ENCODE data around the gene LIFR. TPM values are rescaled to one million over a fixed set of nuclear protein-coding genes. Genes with fewer than 3 reads are reported as not detected.

Gene LIFR
- total RNA-seq, 2 donors from 2014 or later: not detected

DNA sequence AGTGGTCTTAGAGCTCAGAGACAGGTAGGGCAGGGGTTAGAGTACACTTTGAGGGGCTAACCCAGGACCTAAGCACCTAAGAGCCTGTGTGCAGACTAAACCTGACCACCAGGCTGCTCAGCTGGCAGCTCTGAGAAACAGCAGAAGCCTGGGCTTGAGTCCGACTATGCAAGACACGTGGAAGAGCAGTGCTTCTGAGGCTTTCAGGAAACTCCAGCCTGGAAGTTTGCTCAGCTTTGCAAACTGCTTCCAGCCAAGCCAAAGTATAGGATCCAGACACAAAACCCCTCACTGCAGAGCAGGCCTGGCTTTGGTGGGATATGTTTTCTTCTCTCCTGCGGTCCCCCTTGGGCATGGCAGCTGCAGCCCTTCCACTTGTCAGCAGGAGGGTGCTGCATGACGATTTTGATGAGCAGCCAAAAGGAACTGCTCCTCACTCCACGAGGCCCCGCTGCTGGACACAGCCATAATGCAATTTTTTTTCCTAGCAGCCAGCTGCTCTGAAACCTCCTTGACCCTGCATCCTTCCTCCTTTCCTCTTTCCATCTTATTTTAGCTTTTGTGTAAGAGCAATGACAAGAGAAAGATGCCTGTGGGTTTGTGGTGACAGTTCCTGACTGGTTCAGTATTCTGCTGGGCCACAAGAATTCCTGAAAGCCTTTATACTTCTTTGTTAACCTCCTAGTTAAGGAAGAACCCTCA, 123.1 kb downstream of the LIFR start:
- peaks cover 29 to 52% of the 10 kb centered on the region in 2 donors for H3K27me3 Mint-ChIP-seq
- no peak overlapping the region for H3K27ac Mint-ChIP-seq
- H3K36me3 Mint-ChIP-seq: no peaks in the 10 kb centered on the region
- ATAC-seq: no peak
- DNase-seq (ENCODE audit: low spot score): no peak
- no peaks in the 10 kb centered on the region for H3K4me1 Mint-ChIP-seq (ENCODE audit: low read depth in 2 of 2)
- no peaks in the 10 kb centered on the region for H3K9me3 Mint-ChIP-seq
- H3K4me3 Mint-ChIP-seq: no peak overlapping the region

DNA sequence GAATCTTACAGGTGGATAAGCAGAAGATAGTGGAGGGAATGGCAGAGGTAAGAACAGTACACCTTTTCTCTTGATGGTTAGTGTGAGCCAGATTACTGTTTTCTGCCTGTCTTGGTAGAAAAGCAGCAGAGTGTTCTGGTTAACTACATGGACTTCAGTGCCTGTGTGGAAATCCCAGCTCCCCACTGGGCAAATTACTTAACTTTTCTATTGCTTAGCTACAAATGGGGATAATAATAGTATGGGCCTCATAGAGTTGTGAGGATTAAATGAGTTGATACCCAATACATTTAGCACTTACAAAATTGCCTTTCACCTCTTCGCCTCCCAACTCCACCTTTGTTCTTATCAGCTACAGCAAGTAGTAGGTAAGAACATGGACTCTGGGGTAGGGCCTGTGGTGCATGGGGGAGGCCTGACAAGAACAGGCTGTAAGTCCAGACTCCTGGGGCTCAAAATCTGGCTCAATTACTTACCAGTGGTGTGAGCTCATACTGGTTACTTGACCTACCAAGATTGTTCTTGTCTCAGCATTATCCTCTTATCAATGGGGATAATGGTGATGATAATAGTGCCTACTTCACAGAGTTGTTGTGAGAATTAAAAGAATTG, 125.1 kb downstream of the LIFR start:
- Mint-ChIP-seq H3K4me3 (no peak overlapping the region), H3K27ac (no peak overlapping the region), H3K4me1 (ENCODE audit: low read depth in 2 of 2) (no peaks in the 10 kb centered on the region), H3K27me3 (peaks cover 34 to 47% of the 10 kb centered on the region in 2 donors), H3K36me3 (no peaks in the 10 kb centered on the region), H3K9me3 (no peaks in the 10 kb centered on the region)
- ATAC-seq (no peak), DNase-seq (ENCODE audit: low spot score) (no peak)

DNA sequence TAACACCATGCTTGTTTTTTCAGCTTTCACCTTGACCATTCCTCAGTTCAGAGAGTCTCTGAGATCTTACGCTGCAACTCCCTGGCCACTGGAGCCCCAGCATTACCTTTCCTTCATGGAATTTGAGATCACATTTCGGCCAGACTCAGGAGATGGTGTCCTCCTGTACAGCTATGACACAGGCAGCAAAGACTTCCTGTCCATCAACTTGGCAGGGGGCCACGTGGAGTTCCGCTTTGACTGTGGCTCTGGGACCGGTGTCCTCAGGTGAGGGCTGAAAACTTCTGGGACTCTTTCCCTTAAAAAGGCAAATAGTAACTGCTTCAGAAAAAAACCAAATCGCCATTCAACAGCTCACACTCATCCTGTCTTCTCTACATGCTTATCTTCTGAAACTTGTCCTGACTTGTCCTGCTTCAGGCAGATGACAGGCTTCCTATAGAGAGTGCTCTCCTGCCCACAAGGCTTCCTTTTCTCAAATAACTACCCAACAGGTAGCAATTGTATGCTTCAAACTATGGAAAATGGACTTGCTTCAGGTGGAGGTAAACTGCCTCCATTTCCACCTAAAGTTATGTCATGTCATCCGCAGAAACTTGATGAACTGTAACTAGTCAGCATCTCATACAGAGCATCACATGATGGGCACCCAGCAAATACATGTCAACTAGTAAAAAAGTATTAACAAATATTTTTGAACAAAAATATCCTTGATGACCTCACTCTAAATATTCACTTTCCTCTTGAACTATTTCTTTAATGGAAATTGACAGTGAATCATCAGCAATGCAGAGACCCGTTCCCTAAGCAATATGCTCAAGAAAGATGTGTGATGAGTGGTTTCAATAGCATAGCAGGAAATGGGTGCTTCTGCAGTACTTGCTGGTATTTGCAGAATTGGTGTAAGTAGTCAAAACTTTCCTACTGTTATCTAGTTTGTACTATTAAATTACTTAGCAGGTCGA, 129.2 kb downstream of the LIFR start:
- H3K4me3 Mint-ChIP-seq: no peak overlapping the region
- DNase-seq (ENCODE audit: low spot score): no peak
- H3K36me3 Mint-ChIP-seq: no peaks in the 10 kb centered on the region
- ATAC-seq: no peak
- peaks cover 21 to 29% of the 10 kb centered on the region in 2 donors for H3K27me3 Mint-ChIP-seq
- no peaks in the 10 kb centered on the region for H3K4me1 Mint-ChIP-seq (ENCODE audit: low read depth in 2 of 2)
- H3K9me3 Mint-ChIP-seq: no peaks in the 10 kb centered on the region
- no peak overlapping the region for H3K27ac Mint-ChIP-seq

DNA sequence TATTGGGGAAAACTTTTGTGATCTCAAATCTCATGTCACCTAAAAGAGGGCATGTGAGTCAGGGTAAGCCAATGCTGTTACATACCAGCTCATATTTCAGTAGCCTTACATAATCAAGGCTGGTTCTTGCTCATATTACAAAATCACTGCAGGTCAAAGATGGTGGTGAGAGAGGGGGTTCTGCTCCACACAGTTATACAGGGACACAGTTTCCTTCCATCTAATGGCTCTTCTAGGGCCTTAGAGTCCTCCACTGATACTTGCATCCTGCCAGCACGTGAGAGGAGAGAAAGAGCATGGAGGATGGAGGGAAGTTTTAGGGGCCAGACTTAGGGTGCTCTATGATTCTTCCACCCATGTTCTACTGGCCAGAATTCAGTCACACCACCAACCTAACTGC, 130.0 kb downstream of the LIFR start:
- H3K36me3 Mint-ChIP-seq: no peaks in the 10 kb centered on the region
- no peak for ATAC-seq
- H3K27ac Mint-ChIP-seq: no peak overlapping the region
- H3K4me1 Mint-ChIP-seq (ENCODE audit: low read depth in 2 of 2): no peaks in the 10 kb centered on the region
- H3K9me3 Mint-ChIP-seq: no peaks in the 10 kb centered on the region
- peaks cover 20 to 30% of the 10 kb centered on the region in 2 donors for H3K27me3 Mint-ChIP-seq
- no peak for DNase-seq (ENCODE audit: low spot score)
- H3K4me3 Mint-ChIP-seq: no peak overlapping the region
